GM12875 (cell line): Measurements from ENCODE around the gene MEF2A.

Experiments used
- H3K4me3 ChIP-seq: one replicate; pipeline ENCODE4 v1.5.1; 2011; ENCODE audit warnings: low read depth, low read length, control low read depth
- TF ChIP-seq, protein P1 (sequence below): IDR thresholded peaks from 2 replicates; pipeline ENCODE4 v1.5.1; 2011; ENCODE audit warnings: low read depth, mild to moderate bottlenecking, control low read depth, inconsistent platforms, low read length, moderate library complexity, borderline replicate concordance; ENCODE audit not compliant: insufficient read depth

MEF2A gene

GRCh38 chr15:99604865-99605264, 39.1 kb downstream of the MEF2A start:
- H3K4me3 ChIP-seq: no peak overlapping the region
- TF ChIP-seq, protein P1, sequence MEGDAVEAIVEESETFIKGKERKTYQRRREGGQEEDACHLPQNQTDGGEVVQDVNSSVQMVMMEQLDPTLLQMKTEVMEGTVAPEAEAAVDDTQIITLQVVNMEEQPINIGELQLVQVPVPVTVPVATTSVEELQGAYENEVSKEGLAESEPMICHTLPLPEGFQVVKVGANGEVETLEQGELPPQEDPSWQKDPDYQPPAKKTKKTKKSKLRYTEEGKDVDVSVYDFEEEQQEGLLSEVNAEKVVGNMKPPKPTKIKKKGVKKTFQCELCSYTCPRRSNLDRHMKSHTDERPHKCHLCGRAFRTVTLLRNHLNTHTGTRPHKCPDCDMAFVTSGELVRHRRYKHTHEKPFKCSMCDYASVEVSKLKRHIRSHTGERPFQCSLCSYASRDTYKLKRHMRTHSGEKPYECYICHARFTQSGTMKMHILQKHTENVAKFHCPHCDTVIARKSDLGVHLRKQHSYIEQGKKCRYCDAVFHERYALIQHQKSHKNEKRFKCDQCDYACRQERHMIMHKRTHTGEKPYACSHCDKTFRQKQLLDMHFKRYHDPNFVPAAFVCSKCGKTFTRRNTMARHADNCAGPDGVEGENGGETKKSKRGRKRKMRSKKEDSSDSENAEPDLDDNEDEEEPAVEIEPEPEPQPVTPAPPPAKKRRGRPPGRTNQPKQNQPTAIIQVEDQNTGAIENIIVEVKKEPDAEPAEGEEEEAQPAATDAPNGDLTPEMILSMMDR: no peak

GRCh38 chr15:99605490-99605931, 39.7 kb downstream of the MEF2A start:
- no peak overlapping the region for H3K4me3 ChIP-seq
- TF ChIP-seq, protein P1: no peak

DNA sequence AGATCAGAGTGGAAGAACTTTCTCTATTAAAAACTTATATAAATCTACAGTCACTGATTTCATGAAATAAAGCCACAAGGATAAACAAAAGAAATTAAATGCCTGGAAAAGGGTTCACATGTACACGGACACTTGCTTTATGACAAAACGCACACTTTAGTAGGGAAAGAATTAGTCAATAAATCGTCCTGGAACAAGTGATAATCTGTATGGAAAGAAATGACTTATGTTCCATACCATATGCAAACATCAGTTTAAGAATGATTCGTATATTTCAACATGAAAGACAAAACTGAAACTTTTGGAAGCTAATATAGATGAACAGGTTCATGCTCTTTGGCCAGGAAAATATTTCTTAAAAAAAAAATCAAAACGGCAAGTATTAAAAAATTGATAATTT, 40.2 kb downstream of the MEF2A start:
- TF ChIP-seq, protein P1: no peak

GRCh38 chr15:99606646-99607045, 40.9 kb downstream of the MEF2A start:
- TF ChIP-seq, protein P1: no peak
- H3K4me3 ChIP-seq: no peak overlapping the region

More for the DNA sequence above, 40.2 kb downstream of the MEF2A start:
- H3K4me3 ChIP-seq: no peak overlapping the region

DNA sequence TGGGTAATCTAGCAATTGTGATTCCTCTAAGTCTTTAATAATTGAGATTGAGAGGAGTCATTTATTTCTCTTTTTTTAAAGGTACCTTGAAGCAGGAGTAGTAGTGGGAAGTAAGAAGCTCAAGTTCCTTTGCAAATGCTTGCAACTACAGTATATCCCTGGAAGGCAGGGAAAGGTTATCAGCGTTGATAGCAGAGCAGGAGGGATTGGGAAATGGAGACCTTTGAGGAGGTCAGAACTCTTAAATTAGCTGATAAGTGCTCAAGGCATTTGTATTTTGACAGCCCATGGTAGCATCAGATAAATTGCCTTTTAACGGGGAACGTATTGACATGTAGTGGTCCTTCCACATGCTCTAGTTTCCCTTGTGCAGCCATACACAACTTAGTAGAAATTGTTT, 47.7 kb downstream of the MEF2A start:
- TF ChIP-seq, protein P1: no peak
- H3K4me3 ChIP-seq: no peak overlapping the region

GRCh38 chr15:99613887-99614647, 48.3 kb downstream of the MEF2A start:
- H3K4me3 ChIP-seq: no peak overlapping the region

More at GRCh38 chr15:99613887-99614647, 48.3 kb downstream of the MEF2A start:
- TF ChIP-seq, protein P1: no peak
